ENCODE measurements around the gene PRPS1. TPM values are rescaled to one million over a fixed set of nuclear protein-coding genes. Genes with fewer than 3 reads are reported as not detected.

Gene PRPS1
- total RNA-seq, 2 experiments from 2014 or later = 57.1 to 80.0 TPM

GRCh38 chrX:107675823-107676555 lies 47.7 kb downstream of the PRPS1 start:
- H3K9me3 ChIP-seq (ENCODE audit: low read length) = no peaks in the 10 kb centered on the region
- no peaks in the 10 kb centered on the region for H3K36me3 ChIP-seq (ENCODE audit: insufficient read depth, low read length)
- BruUV-seq (replicated peaks) = TSS peak; percentile 63
- H3K9me2 ChIP-seq (ENCODE audit: insufficient read depth, low read length) = no peaks in the 10 kb centered on the region
- TF ChIP-seq EZH2phosphoT487 (IDR thresholded peaks at IDR 0.05; ENCODE audit: borderline replicate concordance, low read depth, low read length) (no peak), CTCF (conservative IDR thresholded peaks at IDR 0.05; ENCODE audit: low read length) (no peak)
- H3K4me2 ChIP-seq (ENCODE audit: low read length) = peak overlapping the region; percentile 92
- H3K4me3 ChIP-seq (ENCODE audit: low read depth, low read length, poor library complexity, severe bottlenecking) = peak overlapping the region; percentile 88
- ChIA-PET POLR2A (interaction anchor here (0.6 to 9.3 kb wide), 4 partner anchors 20 to 47 kb away, joined by 3 to 121 read pairs (median 5); partner anchors contain the start of gene PRPS1), CTCF (ENCODE audit: unreplicated experiment) (interaction anchor here (0.7 to 2.6 kb wide), 3 partner anchors 8 to 41 kb away, joined by 3 to 10 read pairs (median 3); no protein-coding TSS in a partner anchor)
- peak overlapping the region; percentile 86; the same call in 1 of the 2 replicates for H2AFZ ChIP-seq (ENCODE audit: low read length)
- H3K27ac ChIP-seq (ENCODE audit: low read depth, low read length, poor library complexity, severe bottlenecking) = peak overlapping the region; percentile 89
- no peaks in the 10 kb centered on the region for H4K20me1 ChIP-seq (ENCODE audit: insufficient read depth, low read length)
- peaks cover 60% of the 10 kb centered on the region for H3K4me1 ChIP-seq (ENCODE audit: insufficient read depth, low read length, poor library complexity, severe bottlenecking)
- DNase-seq (ENCODE audit: low spot score) = peak; percentile 43
- intact Hi-C loops (cut with micrococcal nuclease; ENCODE audit: unreplicated experiment) = no loop called here
- H3K79me2 ChIP-seq (ENCODE audit: insufficient read depth, low read depth, low read length) = peaks cover 16% of the 10 kb centered on the region; the same call in 1 of the 2 replicates

GRCh38 chrX:107676559-107677378 lies 48.5 kb downstream of the PRPS1 start:
- Histone ChIP-seq H3K9me2 (ENCODE audit: insufficient read depth, low read length) (no peaks in the 10 kb centered on the region), H3K9me3 (ENCODE audit: low read length) (no peaks in the 10 kb centered on the region), H3K4me2 (ENCODE audit: low read length) (peak overlapping the region; percentile 92), H3K36me3 (ENCODE audit: insufficient read depth, low read length) (no peaks in the 10 kb centered on the region), H2AFZ (ENCODE audit: low read length) (peak overlapping the region; percentile 86), H4K20me1 (ENCODE audit: insufficient read depth, low read length) (no peaks in the 10 kb centered on the region), H3K27ac (ENCODE audit: low read depth, low read length, poor library complexity, severe bottlenecking) (peak overlapping the region; percentile 89), H3K4me3 (ENCODE audit: low read depth, low read length, poor library complexity, severe bottlenecking) (peak overlapping the region; percentile 88), H3K4me1 (ENCODE audit: insufficient read depth, low read length, poor library complexity, severe bottlenecking) (peaks cover 60% of the 10 kb centered on the region), H3K79me2 (ENCODE audit: insufficient read depth, low read depth, low read length) (peaks cover 16% of the 10 kb centered on the region; the same call in 1 of the 2 replicates)
- peak; percentile 54 for DNase-seq (ENCODE audit: low spot score)
- intact Hi-C loops (cut with micrococcal nuclease; ENCODE audit: unreplicated experiment) = no loop called here
- ChIA-PET POLR2A (interaction anchor here (0.6 to 9.3 kb wide), 7 partner anchors 19 to 49 kb away, joined by 3 to 121 read pairs (median 4); partner anchors contain the start of gene PRPS1), CTCF (ENCODE audit: unreplicated experiment) (interaction anchor here (0.6 to 2.6 kb wide), 3 partner anchors 18 to 40 kb away, joined by 3 to 10 read pairs (median 4); no protein-coding TSS in a partner anchor)
- TF ChIP-seq CTCF (conservative IDR thresholded peaks at IDR 0.05; ENCODE audit: low read length) = no peak
- TF ChIP-seq EZH2phosphoT487 (IDR thresholded peaks at IDR 0.05; ENCODE audit: borderline replicate concordance, low read depth, low read length) = no peak
- TSS peak; percentile 76 for BruUV-seq (replicated peaks)
